GM19099 (cell line): Measurements from ENCODE around the gene FAM9A.

Experiments used
- POLR2A ChIP-seq: IDR thresholded peaks from 3 replicates; pipeline ENCODE4 v1.6.1; 2011; ENCODE audit warnings: low read depth; ENCODE audit not compliant: insufficient read length; ENCODE audit errors: extremely low read depth

Gene FAM9A

GRCh38 chrX:8820910-8821527 lies 19.8 kb upstream of the FAM9A start:
- no peak for TF ChIP-seq POLR2A

- TF ChIP-seq POLR2A, result no peak
These were observed 14.4 kb upstream of the FAM9A start for GRCh38 chrX:8815460-8816065.

- no peak for TF ChIP-seq POLR2A
These were observed 11.9 kb upstream of the FAM9A start for GRCh38 chrX:8813036-8813435.

- TF ChIP-seq POLR2A, result no peak
These were observed 10.4 kb upstream of the FAM9A start for GRCh38 chrX:8811611-8812010.

- TF ChIP-seq POLR2A, result no peak
These were observed 7.5 kb upstream of the FAM9A start for GRCh38 chrX:8808661-8809060.

GRCh38 chrX:8805974-8806373 lies 4.8 kb upstream of the FAM9A start:
- TF ChIP-seq POLR2A, result no peak

GRCh38 chrX:8805046-8805445 lies 3.9 kb upstream of the FAM9A start:
- TF ChIP-seq POLR2A, result no peak

GRCh38 chrX:8803326-8803725 lies 2.1 kb upstream of the FAM9A start:
- no peak for TF ChIP-seq POLR2A

- TF ChIP-seq POLR2A, result no peak
These were observed 17.0 kb downstream of the FAM9A start for GRCh38 chrX:8784162-8784561.

GRCh38 chrX:8783714-8784098 lies 17.5 kb downstream of the FAM9A start:
- TF ChIP-seq POLR2A, result no peak

- no peak for TF ChIP-seq POLR2A
These were observed 18.0 kb downstream of the FAM9A start for GRCh38 chrX:8783097-8783713.

GRCh38 chrX:8782595-8782994 lies 18.6 kb downstream of the FAM9A start:
- no peak for TF ChIP-seq POLR2A

GRCh38 chrX:8773117-8773516 lies 28.1 kb downstream of the FAM9A start:
- no peak for TF ChIP-seq POLR2A

GRCh38 chrX:8760021-8760420 lies 41.2 kb downstream of the FAM9A start:
- no peak for TF ChIP-seq POLR2A

GRCh38 chrX:8755813-8756212 lies 45.4 kb downstream of the FAM9A start:
- no peak for TF ChIP-seq POLR2A

- no peak for TF ChIP-seq POLR2A
These were observed 46.1 kb downstream of the FAM9A start for GRCh38 chrX:8755116-8755515.
